AG04450 (cell line): ENCODE measurements around the gene C17orf67. TPM values are rescaled to one million over a fixed set of nuclear protein-coding genes. Genes with fewer than 3 reads are reported as not detected.
A peak's percentile ranks its signal among the peaks of the same experiment; 100 is the strongest.

Experiments
- CTCF ChIA-PET: fragments of 300-600, 350-600 bp; formaldehyde crosslinking; extraction: SDS; loops from one replicate; lab custom pipeline; 2022; ENCODE audit warnings: antibody characterized with exemption, inconsistent platforms; lab: Charles Lee
- POLR2A ChIA-PET: fragments of 350-600 bp; formaldehyde crosslinking; extraction: SDS; loops from one replicate; lab custom pipeline; 2021; ENCODE audit warnings: antibody characterized with exemption, inconsistent platforms; lab: Yijun Ruan, JAX
- DNase-seq: peaks from one replicate; pipeline ENCODE4 v3.0.0-alpha.2; 2011; ENCODE audit warnings: low read depth, low spot score
- H3K27ac ChIP-seq: one replicate; pipeline ENCODE4 v1.5.1; 2012; ENCODE audit warnings: low read depth, low read length, control low read depth
- H3K27me3 ChIP-seq: one replicate; pipeline ENCODE4 v1.6.0; 2012; ENCODE audit warnings: low read length; ENCODE audit not compliant: control insufficient read depth, insufficient read depth
- H3K4me3 ChIP-seq: 2 replicates; pipeline ENCODE4 v1.5.1; 2011; ENCODE audit warnings: mild to moderate bottlenecking, low read depth, low read length, control low read depth
- H3K9me3 ChIP-seq: 2 replicates; pipeline ENCODE4 v1.5.1; 2012; ENCODE audit warnings: low read length; ENCODE audit not compliant: control insufficient read depth, insufficient read depth
- polyA plus RNA-seq: library from polyadenylated mRNA; depleted of rRNA; stranded (reverse); fragments of >200 nt; gene quantifications from 2 replicates; pipeline ENCODE4 v1.2.3, GENCODE V29; 2011
- TF ChIP-seq, protein P1 (sequence below): IDR thresholded peaks from 2 replicates; pipeline ENCODE4 v1.5.1; 2011; ENCODE audit warnings: low read depth, low read length, control low read depth, inconsistent platforms

Gene C17orf67
- polyA plus RNA-seq, 1 experiment: 0.76 TPM

DNA sequence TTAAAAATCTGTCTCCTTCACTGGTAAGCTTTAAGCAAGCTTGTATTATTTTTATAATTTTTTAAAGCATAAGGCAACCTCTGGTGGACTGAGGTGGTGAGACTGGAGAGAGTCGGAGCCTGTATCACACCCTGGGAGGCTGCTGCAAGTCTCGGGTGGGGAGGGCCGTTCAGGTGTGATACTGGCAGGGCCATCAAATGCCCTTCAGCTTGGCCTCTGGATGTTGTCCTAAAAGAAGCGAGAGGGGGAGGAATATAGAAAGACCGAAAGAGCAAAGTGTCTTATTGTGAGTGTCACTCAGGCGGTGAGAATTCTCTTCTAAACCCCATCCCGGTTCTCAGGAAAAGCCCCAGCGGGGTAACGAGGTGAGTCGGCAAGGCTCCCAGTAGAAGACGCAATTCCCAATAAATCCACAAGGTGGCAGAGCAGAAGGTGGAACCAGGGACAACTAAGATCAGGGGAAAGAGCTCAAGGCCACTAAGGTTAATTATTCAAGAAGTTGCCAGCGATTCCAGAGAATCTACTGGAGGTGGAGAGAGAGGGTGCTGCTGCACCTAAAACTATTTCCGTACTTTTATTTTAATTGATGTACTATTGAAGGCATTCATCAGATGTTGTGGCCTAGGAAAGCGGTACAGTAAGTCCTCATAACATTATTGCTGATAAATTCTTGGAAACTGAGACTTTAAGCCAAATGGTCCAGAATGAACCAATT is 14.1 kb downstream of the C17orf67 start:
- Histone ChIP-seq H3K27ac (no peak overlapping the region), H3K27me3 (no peaks in the 10 kb centered on the region), H3K4me3 (no peak overlapping the region), H3K9me3 (no peaks in the 10 kb centered on the region)
- CTCF ChIA-PET: interaction anchor here (0.5 to 5.4 kb wide), 67 partner anchors 9 to 1198 kb away, joined by 3 to 70 read pairs (median 5); partner anchors contain the start of genes COIL, DGKE, NOG and SCPEP1
- POLR2A ChIA-PET: no interaction called here
- TF ChIP-seq, protein P1, sequence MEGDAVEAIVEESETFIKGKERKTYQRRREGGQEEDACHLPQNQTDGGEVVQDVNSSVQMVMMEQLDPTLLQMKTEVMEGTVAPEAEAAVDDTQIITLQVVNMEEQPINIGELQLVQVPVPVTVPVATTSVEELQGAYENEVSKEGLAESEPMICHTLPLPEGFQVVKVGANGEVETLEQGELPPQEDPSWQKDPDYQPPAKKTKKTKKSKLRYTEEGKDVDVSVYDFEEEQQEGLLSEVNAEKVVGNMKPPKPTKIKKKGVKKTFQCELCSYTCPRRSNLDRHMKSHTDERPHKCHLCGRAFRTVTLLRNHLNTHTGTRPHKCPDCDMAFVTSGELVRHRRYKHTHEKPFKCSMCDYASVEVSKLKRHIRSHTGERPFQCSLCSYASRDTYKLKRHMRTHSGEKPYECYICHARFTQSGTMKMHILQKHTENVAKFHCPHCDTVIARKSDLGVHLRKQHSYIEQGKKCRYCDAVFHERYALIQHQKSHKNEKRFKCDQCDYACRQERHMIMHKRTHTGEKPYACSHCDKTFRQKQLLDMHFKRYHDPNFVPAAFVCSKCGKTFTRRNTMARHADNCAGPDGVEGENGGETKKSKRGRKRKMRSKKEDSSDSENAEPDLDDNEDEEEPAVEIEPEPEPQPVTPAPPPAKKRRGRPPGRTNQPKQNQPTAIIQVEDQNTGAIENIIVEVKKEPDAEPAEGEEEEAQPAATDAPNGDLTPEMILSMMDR: peak; percentile 80
- DNase-seq: peak; percentile 18

DNA sequence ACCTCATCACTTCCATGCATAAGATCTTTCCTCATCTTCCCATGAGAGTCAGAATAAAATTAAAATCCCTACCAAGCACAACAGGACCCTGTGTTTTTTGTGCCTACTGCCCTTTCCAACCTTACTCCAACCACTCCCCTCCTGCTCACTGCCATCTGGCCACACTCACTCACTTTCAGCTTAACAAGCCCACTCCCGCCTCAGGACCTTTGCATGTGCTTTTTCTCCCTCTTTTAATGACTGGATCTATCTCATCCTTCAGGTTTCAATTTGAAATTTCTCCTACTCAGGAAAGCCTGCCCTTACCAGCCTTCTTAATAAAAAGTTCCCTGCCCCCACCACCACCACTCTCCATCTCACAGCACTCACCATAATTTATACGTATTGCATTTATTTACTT is 14.7 kb downstream of the C17orf67 start:
- POLR2A ChIA-PET: no interaction called here
- Histone ChIP-seq H3K9me3 (no peaks in the 10 kb centered on the region), H3K27me3 (no peaks in the 10 kb centered on the region), H3K4me3 (no peak overlapping the region), H3K27ac (no peak overlapping the region)
- no peak for DNase-seq
- TF ChIP-seq, protein P1: no peak
- CTCF ChIA-PET: interaction anchor here (0.6 to 5.4 kb wide), 43 partner anchors 9 to 994 kb away, joined by 3 to 70 read pairs (median 5); partner anchors contain the start of genes COIL, DGKE, NOG and SCPEP1

DNA sequence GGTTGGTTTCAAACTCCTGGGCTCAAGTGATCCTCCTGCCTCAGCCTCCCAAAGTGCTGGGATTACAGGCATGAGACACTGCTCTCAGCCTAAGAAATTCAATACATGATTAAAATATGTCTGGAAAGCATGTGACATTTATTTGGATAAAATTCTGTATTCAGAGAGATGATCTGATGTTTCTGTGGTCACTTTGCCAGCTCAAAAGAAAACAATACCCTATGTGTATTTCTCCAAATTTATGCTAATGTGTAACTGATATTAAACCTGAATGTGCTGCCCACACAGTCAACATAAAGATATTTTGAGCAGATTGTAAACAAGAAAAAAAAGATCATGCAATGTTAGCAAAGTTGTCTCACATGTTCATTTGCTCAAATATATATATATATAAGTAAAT is 16.7 kb downstream of the C17orf67 start:
- Histone ChIP-seq H3K27ac (no peak overlapping the region), H3K9me3 (no peaks in the 10 kb centered on the region), H3K27me3 (no peaks in the 10 kb centered on the region), H3K4me3 (no peak overlapping the region)
- TF ChIP-seq, protein P1: no peak
- ChIA-PET POLR2A (no interaction called here), CTCF (interaction anchor here (1.0 to 5.4 kb wide), 4 partner anchors 11 to 318 kb away, joined by 3 to 70 read pairs (median 17); no protein-coding TSS in a partner anchor)
- no peak for DNase-seq

DNA sequence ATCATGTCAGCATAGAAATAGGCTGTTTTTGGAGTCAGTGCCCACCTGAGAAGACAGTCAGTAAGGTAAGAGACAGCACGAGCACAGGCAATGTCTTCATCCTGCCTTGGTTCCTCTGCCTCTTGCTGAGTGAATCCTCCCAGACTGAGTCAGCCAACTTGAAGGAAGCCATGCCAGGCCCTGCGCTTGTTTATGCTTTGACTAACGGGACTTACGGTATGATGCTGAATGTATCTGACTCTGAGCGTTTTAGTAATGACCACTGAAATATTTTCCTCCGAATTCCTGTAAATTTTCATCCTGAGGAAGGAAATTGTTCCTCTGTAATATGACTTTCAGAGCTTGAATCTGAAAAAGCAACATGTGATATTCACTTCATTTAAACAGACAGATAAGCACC is 18.0 kb downstream of the C17orf67 start:
- no peaks in the 10 kb centered on the region for H3K27me3 ChIP-seq
- no peaks in the 10 kb centered on the region for H3K9me3 ChIP-seq
- no peak overlapping the region for H3K27ac ChIP-seq
- no peak overlapping the region for H3K4me3 ChIP-seq
- ChIA-PET POLR2A (interaction anchor here (1.5 kb wide), 1 partner anchor 29 kb away, joined by 5 read pairs; no protein-coding TSS in a partner anchor), CTCF (interaction anchor here (1.0 to 1.9 kb wide), 2 partner anchors 36 to 92 kb away, joined by 3 to 6 read pairs; no protein-coding TSS in a partner anchor)
- TF ChIP-seq, protein P1: no peak
- DNase-seq: peak; percentile 63

DNA sequence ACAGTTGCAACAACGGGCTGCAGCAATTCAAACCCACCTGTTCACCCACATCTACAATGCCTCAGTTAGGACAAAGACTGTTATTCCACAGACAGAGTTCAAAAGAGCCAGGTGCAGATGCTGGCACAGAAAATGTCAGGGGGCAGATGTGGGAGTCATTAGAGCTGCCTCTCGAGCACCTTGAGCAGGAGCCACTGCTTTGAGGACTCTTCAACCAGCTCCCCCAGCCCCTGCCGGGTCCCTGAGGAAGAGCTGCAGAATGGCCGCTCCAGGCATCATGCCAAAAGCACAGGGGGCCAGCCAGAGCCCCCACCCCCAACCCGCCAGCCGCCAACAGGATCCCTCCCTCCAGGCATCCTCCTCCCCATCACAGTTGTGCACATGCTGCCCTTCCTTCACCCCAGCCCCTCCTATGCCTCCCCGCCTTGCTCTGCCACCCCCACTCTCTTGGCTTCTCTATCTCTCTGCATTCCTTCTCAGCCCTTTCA is 20.8 kb downstream of the C17orf67 start:
- Histone ChIP-seq H3K27me3 (no peaks in the 10 kb centered on the region), H3K9me3 (no peaks in the 10 kb centered on the region), H3K27ac (no peak overlapping the region), H3K4me3 (no peak overlapping the region)
- ChIA-PET POLR2A (interaction anchor here (0.6 kb wide), 1 partner anchor 1038 kb away, joined by 3 read pairs; no protein-coding TSS in a partner anchor), CTCF (no interaction called here)
- TF ChIP-seq, protein P1: no peak
- no peak for DNase-seq
